ENCODE measurements around the gene MARCHF3.

DNA sequence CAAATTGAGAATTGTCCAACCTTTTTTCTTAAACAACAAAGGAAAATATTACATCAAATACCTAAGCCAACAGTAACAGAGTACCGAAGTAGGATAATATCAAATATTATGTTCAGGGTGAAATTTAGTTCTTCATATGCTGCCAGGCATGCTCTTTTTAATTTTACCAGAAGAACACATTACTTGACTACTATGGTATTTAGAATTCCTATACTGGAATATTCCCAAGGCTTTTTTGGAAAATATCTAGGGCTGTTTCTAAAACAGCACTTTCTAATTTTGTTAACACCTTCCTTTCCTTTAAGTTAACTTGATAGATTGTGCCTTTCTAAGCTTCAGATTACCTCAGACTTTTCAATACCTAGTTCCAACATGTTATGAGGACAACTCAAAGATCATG, 48.7 kb downstream of the MARCHF3 start:
- TF ChIP-seq, protein P1, sequence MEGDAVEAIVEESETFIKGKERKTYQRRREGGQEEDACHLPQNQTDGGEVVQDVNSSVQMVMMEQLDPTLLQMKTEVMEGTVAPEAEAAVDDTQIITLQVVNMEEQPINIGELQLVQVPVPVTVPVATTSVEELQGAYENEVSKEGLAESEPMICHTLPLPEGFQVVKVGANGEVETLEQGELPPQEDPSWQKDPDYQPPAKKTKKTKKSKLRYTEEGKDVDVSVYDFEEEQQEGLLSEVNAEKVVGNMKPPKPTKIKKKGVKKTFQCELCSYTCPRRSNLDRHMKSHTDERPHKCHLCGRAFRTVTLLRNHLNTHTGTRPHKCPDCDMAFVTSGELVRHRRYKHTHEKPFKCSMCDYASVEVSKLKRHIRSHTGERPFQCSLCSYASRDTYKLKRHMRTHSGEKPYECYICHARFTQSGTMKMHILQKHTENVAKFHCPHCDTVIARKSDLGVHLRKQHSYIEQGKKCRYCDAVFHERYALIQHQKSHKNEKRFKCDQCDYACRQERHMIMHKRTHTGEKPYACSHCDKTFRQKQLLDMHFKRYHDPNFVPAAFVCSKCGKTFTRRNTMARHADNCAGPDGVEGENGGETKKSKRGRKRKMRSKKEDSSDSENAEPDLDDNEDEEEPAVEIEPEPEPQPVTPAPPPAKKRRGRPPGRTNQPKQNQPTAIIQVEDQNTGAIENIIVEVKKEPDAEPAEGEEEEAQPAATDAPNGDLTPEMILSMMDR (IDR thresholded peaks at IDR 0.05; ENCODE audit: low read length), result no peak
- TF ChIP-seq EZH2 (IDR thresholded peaks at IDR 0.05; ENCODE audit: borderline replicate concordance, low read length), result no peak

All from OCI-LY1 (cell line).